Gastrocnemius medialis (tissue), 4 donors: ENCODE data around the gene USP32.

Source experiments
- POLR2A ChIP-seq, 2 donors: fragments of 450-650 bp; IDR thresholded peaks; one replicate each; pipeline ENCODE4 v1.6.1; 2017; ENCODE audit warnings: antibody characterized with exemption in 2 of 2, mild to moderate bottlenecking in 2 of 2, moderate library complexity in 2 of 2
- TF ChIP-seq, protein P1 (sequence below), 5 experiments: fragments of 450-650 bp in 3 of 5; fragments of 200-600 bp in 2 of 5; sonication (generic) in 2 of 5; IDR thresholded peaks in 4 of 5; conservative IDR thresholded peaks in 1 of 5; 1 replicate in 4 of 5; 2 replicates in 1 of 5; pipeline ENCODE4 v1.5.1; 2016 to 2019; ENCODE audit warnings: antibody characterized with exemption in 5 of 5, mild to moderate bottlenecking in 3 of 5, moderate library complexity in 3 of 5

- TF ChIP-seq, protein P1, sequence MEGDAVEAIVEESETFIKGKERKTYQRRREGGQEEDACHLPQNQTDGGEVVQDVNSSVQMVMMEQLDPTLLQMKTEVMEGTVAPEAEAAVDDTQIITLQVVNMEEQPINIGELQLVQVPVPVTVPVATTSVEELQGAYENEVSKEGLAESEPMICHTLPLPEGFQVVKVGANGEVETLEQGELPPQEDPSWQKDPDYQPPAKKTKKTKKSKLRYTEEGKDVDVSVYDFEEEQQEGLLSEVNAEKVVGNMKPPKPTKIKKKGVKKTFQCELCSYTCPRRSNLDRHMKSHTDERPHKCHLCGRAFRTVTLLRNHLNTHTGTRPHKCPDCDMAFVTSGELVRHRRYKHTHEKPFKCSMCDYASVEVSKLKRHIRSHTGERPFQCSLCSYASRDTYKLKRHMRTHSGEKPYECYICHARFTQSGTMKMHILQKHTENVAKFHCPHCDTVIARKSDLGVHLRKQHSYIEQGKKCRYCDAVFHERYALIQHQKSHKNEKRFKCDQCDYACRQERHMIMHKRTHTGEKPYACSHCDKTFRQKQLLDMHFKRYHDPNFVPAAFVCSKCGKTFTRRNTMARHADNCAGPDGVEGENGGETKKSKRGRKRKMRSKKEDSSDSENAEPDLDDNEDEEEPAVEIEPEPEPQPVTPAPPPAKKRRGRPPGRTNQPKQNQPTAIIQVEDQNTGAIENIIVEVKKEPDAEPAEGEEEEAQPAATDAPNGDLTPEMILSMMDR (IDR thresholded peaks at IDR 0.05 in 4 of 5, conservative IDR thresholded peaks at IDR 0.05 in 1 of 5), result no peak
- TF ChIP-seq POLR2A (IDR thresholded peaks at IDR 0.05), result no peak
Measured at GRCh38 chr17:60372790-60373483, 19.0 kb downstream of the USP32 start.
